HG03439 (cell line): ENCODE data around the gene OVAAL.

Experiments used
- ATAC-seq: cut with Tn5 transposase; IDR thresholded peaks from one replicate; pipeline ENCODE4 v1.9.1; 2021; ENCODE audit warnings: mild to moderate bottlenecking, moderate library complexity; ENCODE audit not compliant: unreplicated experiment

The OVAAL gene

DNA sequence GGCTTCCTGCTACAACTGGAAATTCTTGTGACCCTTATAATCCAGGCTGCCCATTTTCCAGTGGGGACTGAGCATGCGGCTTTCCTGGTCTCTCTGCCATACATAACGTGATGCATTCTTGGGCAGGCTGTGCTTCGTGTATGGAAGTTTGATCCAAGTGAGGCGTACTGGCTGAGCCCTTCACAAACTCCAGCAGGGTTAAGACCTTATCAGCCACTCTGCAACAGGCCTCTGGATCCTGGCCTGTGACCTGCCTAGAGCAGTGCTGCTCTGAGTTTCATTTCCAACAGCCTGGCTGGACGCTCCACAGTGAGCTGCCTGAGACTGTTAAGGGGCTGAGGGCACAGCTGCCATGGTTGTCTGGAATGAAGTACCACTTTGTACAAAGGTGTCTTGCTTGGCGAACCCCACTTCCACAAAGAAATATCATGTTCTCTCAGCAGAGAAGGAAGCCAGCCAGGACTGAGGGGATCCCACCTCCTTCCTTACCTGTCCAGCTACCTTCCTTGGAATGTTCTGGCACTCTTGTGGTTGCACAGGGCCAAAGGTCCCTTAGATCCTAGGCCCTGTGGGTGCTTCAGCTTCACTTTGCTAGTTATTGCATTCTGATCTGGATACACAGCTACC is 44.6 kb downstream of the OVAAL start:
- ATAC-seq = no peak

DNA sequence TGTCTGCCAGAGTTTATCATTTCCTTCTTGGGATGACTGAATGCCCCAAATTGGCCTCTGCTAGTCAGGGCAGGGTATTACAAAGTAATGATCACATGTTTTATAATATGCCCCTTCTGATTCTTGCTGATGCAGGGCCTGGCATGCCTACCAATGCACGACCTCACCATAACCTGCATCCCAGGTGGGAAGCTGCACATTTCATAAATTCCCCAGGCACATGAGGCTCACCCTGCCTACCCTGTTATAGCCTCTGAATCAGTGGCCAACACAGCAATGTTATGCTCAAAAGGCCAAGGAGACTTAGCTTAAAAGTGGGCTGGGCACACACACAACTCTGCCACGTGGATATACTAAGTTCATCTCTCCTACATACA is 45.1 kb downstream of the OVAAL start:
- no peak for ATAC-seq

DNA sequence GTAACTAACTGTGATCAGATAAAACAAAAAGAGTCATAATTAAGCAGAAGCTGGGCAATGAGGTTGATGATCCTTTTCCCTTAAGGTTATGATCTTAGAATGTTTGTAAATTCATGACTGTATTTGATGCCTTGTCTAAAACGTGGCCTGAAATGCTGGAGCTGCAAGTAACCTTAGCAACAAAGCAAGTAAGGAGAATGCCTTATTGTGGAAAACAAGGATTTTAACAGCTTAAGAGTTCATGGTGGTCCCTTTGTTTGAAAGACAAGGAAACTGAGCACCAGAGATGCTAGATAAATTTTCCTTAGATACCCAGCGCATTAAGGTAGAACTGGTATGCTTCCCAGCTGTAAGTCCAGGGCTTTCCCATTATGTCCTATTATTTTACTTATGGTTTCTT is 47.4 kb downstream of the OVAAL start:
- no peak for ATAC-seq

DNA sequence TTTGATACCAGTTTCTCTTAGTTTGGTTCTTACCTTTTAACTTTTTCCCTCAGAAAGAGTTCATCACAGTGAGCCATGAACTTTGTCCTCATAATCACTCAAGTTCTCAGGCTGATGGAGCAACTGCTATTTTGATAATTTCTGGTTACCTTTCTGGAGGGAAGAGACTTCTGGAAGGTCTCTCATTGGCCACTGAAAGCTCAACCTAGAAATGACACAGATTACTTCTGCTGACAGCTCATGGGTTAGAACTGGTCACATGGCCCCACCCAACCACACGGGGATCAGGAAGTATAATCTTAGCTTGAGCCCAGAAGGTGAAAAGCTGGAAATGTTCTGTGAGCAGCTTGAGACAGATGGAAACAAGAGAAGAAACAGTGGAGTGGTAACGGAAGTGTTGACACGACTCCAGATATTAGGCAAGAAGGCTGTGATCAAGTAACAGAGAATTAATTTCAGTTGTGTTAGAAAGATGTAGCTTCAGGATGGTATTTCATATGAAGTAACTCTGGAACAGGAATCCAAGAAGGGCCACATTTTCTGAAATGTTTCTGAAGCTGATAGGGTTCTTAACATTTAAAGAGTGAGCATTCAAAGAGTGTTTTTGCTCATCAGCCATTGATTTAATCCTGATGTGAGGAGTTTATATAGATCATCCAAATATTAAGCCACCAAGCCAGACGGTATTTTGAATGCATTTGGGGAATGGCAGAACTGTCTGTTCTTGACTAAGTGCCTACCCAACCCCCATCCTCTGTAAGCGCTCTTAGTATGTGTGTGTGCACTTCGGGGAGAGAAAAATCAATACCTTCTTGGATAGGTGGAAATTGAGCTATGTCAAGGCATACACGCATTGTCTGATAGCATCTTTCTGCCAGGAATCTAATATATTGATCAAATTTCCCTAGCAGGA is 51.1 kb downstream of the OVAAL start:
- ATAC-seq = no peak

DNA sequence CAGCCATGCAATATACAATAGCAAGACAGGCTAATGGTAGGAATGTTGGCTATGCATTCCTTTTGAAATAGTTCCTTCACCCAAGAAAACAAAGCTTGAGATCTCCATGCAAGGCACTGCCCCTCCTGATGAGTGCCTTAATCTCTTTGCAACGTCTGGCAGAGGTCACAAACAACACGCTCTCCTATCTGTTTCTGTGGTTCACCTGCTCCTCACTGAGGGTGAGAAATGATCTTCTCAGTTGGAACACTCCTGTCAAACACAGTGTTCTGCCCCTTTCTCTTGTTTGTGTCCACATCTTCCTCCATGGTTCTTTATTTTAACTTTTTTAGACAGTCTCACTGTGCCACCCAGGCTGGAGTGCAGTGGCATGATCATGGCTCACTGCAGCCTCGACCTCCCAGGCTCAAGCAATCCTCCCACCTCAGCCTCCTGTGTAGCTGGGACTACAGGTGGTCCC is 51.8 kb downstream of the OVAAL start:
- no peak for ATAC-seq

DNA sequence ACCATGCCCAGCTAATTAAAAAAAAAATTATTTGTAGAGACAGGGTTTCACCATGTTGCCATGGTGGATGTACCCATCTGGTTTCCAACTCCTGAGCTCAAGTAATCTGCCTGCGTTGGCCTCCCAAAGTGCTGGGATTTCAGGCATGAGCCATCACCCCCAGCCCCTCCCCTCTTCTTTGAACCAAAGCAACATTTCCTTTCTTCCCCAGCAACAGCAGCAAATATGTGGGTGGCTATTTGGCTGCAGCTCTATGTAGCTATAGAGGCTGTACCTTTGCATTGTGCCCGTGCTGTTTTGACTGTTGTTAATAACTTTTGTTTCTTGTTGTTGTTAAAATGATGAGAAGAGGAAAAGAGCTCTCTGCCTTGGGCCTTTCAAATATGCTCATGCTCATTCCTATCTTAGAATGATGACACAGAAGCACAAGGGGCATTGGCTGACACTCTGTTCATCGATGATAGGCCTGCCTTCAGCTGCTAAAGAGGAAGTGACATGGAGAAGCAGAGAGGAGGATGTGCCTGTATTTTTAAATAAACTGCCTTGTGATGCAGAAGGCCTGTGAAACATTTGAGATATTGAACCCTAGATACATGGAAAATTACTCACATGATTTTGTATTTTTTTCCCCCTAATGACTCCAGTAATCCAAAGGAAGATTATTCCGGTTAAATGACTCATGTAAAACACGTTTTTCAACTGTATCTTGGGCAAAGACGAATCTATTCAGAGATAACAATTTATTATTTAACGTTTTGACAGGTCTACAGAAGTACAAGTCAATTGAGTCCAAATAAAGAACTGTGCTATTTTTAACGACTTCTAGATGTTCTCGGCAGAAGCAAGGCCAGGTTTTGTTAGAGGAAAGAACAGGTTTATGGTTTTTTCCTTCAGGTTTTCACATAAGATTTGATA is 52.5 kb downstream of the OVAAL start:
- ATAC-seq = no peak

DNA sequence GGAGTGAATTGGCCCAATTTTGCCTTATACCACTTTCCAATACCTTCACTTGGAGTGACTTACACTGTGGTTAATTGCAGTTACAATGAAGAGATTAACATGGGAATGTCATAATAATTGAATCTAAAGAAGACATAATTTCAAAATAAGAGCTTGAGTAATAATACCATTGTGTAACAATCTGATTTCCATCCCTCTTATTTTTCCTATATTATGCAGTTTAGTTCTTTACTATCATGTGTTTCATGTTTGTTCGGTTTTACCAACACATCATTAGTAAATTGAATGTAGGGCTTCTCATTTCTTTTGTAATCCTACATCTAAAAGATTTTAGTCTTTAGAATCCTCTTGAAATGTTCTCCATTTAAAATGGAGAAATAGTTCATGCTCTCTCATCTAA is 53.9 kb downstream of the OVAAL start:
- no peak for ATAC-seq

DNA sequence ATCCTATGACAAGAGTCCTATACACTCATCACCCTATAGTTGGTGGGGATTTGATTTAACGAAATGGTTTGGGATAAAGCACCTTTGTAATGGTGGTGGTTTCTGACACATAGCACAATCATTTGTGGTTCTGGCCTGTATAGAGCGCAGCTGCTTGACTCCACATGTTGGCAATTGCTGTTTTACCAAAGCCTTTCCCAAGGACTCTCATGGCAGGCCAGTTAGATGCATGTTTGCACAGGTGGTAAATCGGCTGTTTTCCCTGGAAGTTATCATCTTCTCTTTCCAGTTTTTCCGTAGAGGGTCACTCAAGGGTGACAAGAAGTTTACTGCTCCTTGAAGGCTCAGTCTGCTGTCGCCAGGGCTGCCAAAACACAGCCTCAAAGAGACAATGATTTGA is 56.0 kb downstream of the OVAAL start:
- no peak for ATAC-seq

DNA sequence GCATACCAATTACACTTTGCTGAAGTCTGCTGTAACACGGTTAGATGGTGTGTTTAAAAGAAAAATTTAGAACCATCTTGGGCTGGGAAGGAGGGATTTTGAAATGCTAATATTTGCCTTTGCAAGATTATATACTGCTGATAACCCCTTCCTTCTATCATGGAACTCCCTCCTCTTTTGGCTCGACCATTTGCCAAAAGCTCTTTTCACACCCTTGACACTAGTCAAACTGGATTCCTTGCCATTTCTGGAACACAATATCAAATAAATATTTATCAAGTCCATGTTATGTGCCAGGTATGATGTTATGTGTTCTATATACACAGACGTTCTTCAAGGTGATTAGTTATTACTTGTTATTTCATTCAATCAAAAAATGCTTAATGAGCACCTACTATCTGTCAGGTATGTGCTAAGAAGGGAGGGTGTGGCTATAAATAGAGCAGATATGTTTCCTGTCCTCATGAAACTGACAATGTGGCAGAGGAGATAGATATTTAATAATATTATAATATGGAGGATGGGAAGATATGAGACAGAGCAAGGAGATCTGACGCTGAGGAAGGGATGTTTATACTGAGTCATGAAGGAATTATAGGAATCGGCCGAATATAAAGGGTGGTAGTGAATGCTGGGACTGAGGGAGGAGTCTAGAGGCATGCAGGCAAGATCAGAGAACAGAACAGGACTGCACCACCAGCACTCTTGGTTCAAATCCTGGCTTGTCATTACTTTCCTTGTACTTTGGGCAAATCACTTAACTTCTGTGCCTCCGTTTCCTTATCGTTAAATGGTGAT is 56.9 kb downstream of the OVAAL start:
- ATAC-seq = no peak
